B cell (primary cell): Measurements from ENCODE around the gene NUP214. TPM values are rescaled to one million over a fixed set of nuclear protein-coding genes. Genes with fewer than 3 reads are reported as not detected.

Experiments
- ATAC-seq: fragments of 200-7000 bp; cut with Tn5 transposase; one replicate; pipeline ENCODE4 v1.10.0; 2021; ENCODE audit warnings: low read depth, mild to moderate bottlenecking, moderate number of reproducible peaks, moderate library complexity
- CTCF ChIA-PET: fragments of 350-600 bp; sonication (Branson Sonifier 250); formaldehyde crosslinking; loops from one replicate; lab custom pipeline; 2021; ENCODE audit warnings: antibody characterized with exemption, inconsistent platforms; lab: Charles Lee
- POLR2A ChIA-PET: fragments of 350-600 bp; sonication (Branson Sonifier 250); formaldehyde crosslinking; loops from one replicate; lab custom pipeline; 2021; ENCODE audit warnings: antibody characterized with exemption; lab: Charles Lee
- DNase-seq: peaks from one replicate; pipeline ENCODE4 v3.0.0; 2013
- H2AFZ ChIP-seq: 2 replicates; pipeline ENCODE4 v1.6.1; 2012; ENCODE audit warnings: mild to moderate bottlenecking, low read depth, low read length; ENCODE audit not compliant: insufficient read depth, poor library complexity, severe bottlenecking
- H3K27ac ChIP-seq, 2 donors: 1 replicate in 1 of 2; 2 replicates in 1 of 2; pipeline ENCODE4 v1.5.1; 2012 to 2013; ENCODE audit warnings: low read length in 2 of 2, mild to moderate bottlenecking in 2 of 2, moderate library complexity in 1 of 2
- H3K27me3 ChIP-seq, 4 experiments: fragments of 200-600 bp in 1 of 4; sonication (generic) in 1 of 4; replicated peaks in 1 of 4; 1 replicate in 2 of 4; 2 replicates in 2 of 4; pipeline versions ENCODE4 v1.6.1 to v1.7.0; 2013 to 2016; ENCODE audit warnings: low read length in 3 of 4, mild to moderate bottlenecking in 2 of 4, mixed read lengths in 1 of 4, moderate library complexity in 1 of 4; ENCODE audit not compliant: insufficient read depth in 4 of 4, control insufficient read depth in 3 of 4; ENCODE audit errors: control extremely low read depth in 1 of 4
- H3K36me3 ChIP-seq, 2 experiments: replicated peaks in 1 of 2; 1 replicate in 1 of 2; 2 replicates in 1 of 2; pipeline versions ENCODE4 v1.6.1 to v1.7.1; 2013; ENCODE audit warnings: low read length in 1 of 2; ENCODE audit not compliant: insufficient read depth in 2 of 2, control insufficient read depth in 1 of 2; ENCODE audit errors: control extremely low read depth in 1 of 2, extremely low read depth in 1 of 2
- H3K4me1 ChIP-seq, 2 donors: fragments of 200-600 bp in 1 of 2; sonication (generic) in 1 of 2; 1 replicate in 1 of 2; 2 replicates in 1 of 2; pipeline versions ENCODE4 v1.5.1 to v1.6.1; 2013 to 2017; ENCODE audit warnings: low read length in 2 of 2; ENCODE audit not compliant: control insufficient read depth in 2 of 2, insufficient read depth in 2 of 2
- H3K4me2 ChIP-seq: replicated peaks from 2 replicates; pipeline ENCODE3; 2012; ENCODE audit warnings: mild to moderate bottlenecking, low read depth, low read length; ENCODE audit not compliant: poor library complexity, severe bottlenecking
- H3K4me3 ChIP-seq, 5 experiments: fragments of 200-600 bp in 1 of 5; sonication (generic) in 1 of 5; 1 replicate in 3 of 5; 2 replicates in 2 of 5; pipeline versions ENCODE4 v1.5.1 to v1.7.0; 2011 to 2016; ENCODE audit warnings: low read length in 4 of 5, mild to moderate bottlenecking in 4 of 5, low read depth in 2 of 5, control low read depth in 1 of 5, moderate library complexity in 1 of 5; ENCODE audit not compliant: insufficient read depth in 1 of 5; ENCODE audit errors: control extremely low read depth in 1 of 5, extremely low read depth in 1 of 5
- H3K79me2 ChIP-seq: fragments of 200-600 bp; sonication (generic); one replicate; pipeline ENCODE4 v1.6.0; 2016; ENCODE audit warnings: low read length; ENCODE audit not compliant: control insufficient read depth, insufficient read depth
- H3K9ac ChIP-seq: fragments of 200-600 bp; sonication (generic); 2 replicates; pipeline ENCODE4 v1.6.1; 2017; ENCODE audit warnings: mild to moderate bottlenecking, low read length, moderate library complexity
- H3K9me3 ChIP-seq, 3 donors: one replicate each; pipeline versions ENCODE4 v1.6.1 to v1.7.1; 2013; ENCODE audit warnings: low read length in 2 of 3; ENCODE audit not compliant: control insufficient read depth in 2 of 3, insufficient read depth in 1 of 3; ENCODE audit errors: control extremely low read depth in 1 of 3
- H4K20me1 ChIP-seq: 2 replicates; pipeline ENCODE4 v1.6.0; 2012; ENCODE audit warnings: mild to moderate bottlenecking, low read length; ENCODE audit not compliant: insufficient read depth, control insufficient read depth, poor library complexity, severe bottlenecking
- H3K27ac Mint-ChIP-seq: one replicate; pipeline ENCODE4 v1.8.0; 2021; ENCODE audit warnings: mixed read lengths
- H3K27me3 Mint-ChIP-seq: one replicate; pipeline ENCODE4 v1.8.0; 2021; ENCODE audit warnings: mixed read lengths
- H3K4me1 Mint-ChIP-seq: one replicate; pipeline ENCODE4 v1.8.0; 2021; ENCODE audit warnings: mixed read lengths
- H3K4me3 Mint-ChIP-seq: one replicate; pipeline ENCODE4 v1.8.0; 2021; ENCODE audit warnings: mixed read lengths
- H3K9me3 Mint-ChIP-seq: one replicate; pipeline ENCODE4 v1.8.0; 2022; ENCODE audit warnings: mixed read lengths; ENCODE audit not compliant: insufficient read depth
- EZH2 ChIP-seq: IDR thresholded peaks from 2 replicates; pipeline ENCODE4 v1.6.1; 2012; ENCODE audit warnings: borderline replicate concordance, low read depth, mild to moderate bottlenecking, moderate library complexity, low read length; ENCODE audit not compliant: insufficient read depth, poor library complexity, severe bottlenecking
- WGBS: methylation state at CpG from one replicate; pipeline ENCODE4 v1.1.5; 2013; ENCODE audit warnings: missing lambda C conversion rate; ENCODE audit not compliant: insufficient coverage; 5-methylcytosine and 5-hydroxymethylcytosine counted together
- intact Hi-C: fragments of 100-400 bp; cut with micrococcal nuclease; formaldehyde crosslinking; loops from one replicate; pipeline ENCODE4 v1.10.0; 2022
- polyA plus RNA-seq: library from polyadenylated mRNA; depleted of rRNA; stranded (reverse); fragments of >200 nt; gene quantifications from 2 replicates; pipeline ENCODE4 v1.2.3, GENCODE V29; 2012
- total RNA-seq, 2 donors: library from RNA; stranded (reverse); fragments of 120-200 nt in 1 of 2; gene quantifications; 1 replicate in 1 of 2; 2 replicates in 1 of 2; pipeline versions ENCODE4 v1.2.3 to v1.2.4, GENCODE V29; 2013 to 2022
- TF ChIP-seq, protein P1 (sequence below): fragments of 200-600 bp; IDR thresholded peaks from one replicate; pipeline ENCODE4 v1.8.0; 2022; ENCODE audit warnings: antibody characterized with exemption, mild to moderate bottlenecking

NUP214 gene
- total and polyA plus RNA-seq, 2 donors (not counting 1 experiment from before 2014, with no cell fraction given): 19.0 to 94.6 TPM

DNA sequence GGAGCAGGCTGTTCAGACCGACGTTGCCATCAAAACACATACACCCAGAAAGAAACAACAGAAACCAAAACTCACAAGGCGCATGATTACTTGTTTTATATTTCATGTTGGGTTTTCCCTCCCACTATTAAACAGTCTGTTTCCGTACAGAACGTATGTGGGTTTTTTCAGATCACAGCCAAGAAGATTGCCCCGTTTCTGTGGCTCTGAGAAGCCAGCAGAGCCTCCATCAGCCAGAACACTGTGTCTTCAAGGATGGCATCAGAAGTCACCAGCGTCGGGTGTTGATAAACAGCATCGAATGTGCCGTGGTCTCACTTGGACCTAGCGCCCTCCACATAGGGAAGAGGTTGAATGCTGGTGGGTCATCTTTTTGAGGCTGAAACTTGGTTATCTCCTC lies 108.2 kb downstream of the NUP214 start:
- ChIA-PET POLR2A (no interaction called here), CTCF (no interaction called here)
- H3K27ac Mint-ChIP-seq: no peak overlapping the region
- WGBS: 99% methylated on average over 5 of the region's 11 CpGs
- no peaks in the 10 kb centered on the region for H3K9me3 Mint-ChIP-seq
- H3K4me2 ChIP-seq: no peak overlapping the region
- TF ChIP-seq, protein P1, sequence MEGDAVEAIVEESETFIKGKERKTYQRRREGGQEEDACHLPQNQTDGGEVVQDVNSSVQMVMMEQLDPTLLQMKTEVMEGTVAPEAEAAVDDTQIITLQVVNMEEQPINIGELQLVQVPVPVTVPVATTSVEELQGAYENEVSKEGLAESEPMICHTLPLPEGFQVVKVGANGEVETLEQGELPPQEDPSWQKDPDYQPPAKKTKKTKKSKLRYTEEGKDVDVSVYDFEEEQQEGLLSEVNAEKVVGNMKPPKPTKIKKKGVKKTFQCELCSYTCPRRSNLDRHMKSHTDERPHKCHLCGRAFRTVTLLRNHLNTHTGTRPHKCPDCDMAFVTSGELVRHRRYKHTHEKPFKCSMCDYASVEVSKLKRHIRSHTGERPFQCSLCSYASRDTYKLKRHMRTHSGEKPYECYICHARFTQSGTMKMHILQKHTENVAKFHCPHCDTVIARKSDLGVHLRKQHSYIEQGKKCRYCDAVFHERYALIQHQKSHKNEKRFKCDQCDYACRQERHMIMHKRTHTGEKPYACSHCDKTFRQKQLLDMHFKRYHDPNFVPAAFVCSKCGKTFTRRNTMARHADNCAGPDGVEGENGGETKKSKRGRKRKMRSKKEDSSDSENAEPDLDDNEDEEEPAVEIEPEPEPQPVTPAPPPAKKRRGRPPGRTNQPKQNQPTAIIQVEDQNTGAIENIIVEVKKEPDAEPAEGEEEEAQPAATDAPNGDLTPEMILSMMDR: no peak
- TF ChIP-seq EZH2: no peak
- no peaks in the 10 kb centered on the region for H3K9me3 ChIP-seq
- H3K36me3 ChIP-seq: peaks cover 0 to 45% of the 10 kb centered on the region in 2 experiments
- no peaks in the 10 kb centered on the region for H4K20me1 ChIP-seq
- no peaks in the 10 kb centered on the region for H3K27me3 ChIP-seq
- H3K4me3 ChIP-seq: no peak overlapping the region
- no peak for DNase-seq
- no peak overlapping the region for H3K27ac ChIP-seq
- no peak overlapping the region for H3K4me3 Mint-ChIP-seq
- ATAC-seq: no peak
- no peaks in the 10 kb centered on the region for H3K27me3 Mint-ChIP-seq
- intact Hi-C loops: no loop called here
- no peak overlapping the region for H2AFZ ChIP-seq
- H3K4me1 ChIP-seq: peaks cover 10 to 14% of the 10 kb centered on the region in 2 donors
- H3K79me2 ChIP-seq: no peaks in the 10 kb centered on the region
- no peak overlapping the region for H3K9ac ChIP-seq
- H3K4me1 Mint-ChIP-seq: peaks cover 8% of the 10 kb centered on the region

DNA sequence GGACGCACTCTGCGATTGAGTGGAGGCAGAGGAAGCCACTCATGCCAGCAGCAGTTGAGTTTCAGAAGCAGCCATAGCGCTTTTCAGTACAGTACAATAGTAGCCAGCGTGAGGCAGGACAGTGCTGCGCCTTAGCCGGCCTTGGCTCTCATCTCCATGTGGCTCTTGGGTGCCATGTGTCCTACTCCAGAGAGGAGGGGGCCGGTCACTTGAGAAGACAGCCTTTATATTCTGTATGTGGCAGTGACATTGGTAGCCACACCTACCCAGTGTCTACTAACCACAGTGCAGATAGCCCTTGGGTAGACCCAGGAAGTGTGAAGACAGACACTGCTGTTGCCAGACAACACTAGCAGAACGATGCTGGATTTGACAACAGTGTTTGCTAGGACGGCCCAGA lies 108.6 kb downstream of the NUP214 start:
- no peaks in the 10 kb centered on the region for H4K20me1 ChIP-seq
- Mint-ChIP-seq H3K9me3 (no peaks in the 10 kb centered on the region), H3K4me3 (no peak overlapping the region), H3K27me3 (no peaks in the 10 kb centered on the region), H3K27ac (no peak overlapping the region), H3K4me1 (peaks cover 12% of the 10 kb centered on the region)
- no peaks in the 10 kb centered on the region for H3K27me3 ChIP-seq
- peaks cover 0 to 40% of the 10 kb centered on the region in 2 experiments for H3K36me3 ChIP-seq
- no peak for DNase-seq
- no peak overlapping the region for H3K4me3 ChIP-seq
- no peak overlapping the region for H3K9ac ChIP-seq
- H3K4me1 ChIP-seq: peaks cover 15 to 19% of the 10 kb centered on the region in 2 donors
- ChIA-PET CTCF (no interaction called here), POLR2A (no interaction called here)
- intact Hi-C loops: no loop called here
- no peaks in the 10 kb centered on the region for H3K9me3 ChIP-seq
- no peak for TF ChIP-seq EZH2
- TF ChIP-seq, protein P1: no peak
- H2AFZ ChIP-seq: no peak overlapping the region
- ATAC-seq: no peak
- no peak overlapping the region for H3K27ac ChIP-seq
- no peaks in the 10 kb centered on the region for H3K79me2 ChIP-seq
- H3K4me2 ChIP-seq: no peak overlapping the region
- 96% methylated on average over 8 of the region's 9 CpGs for WGBS
